D721Med (cell line): ENCODE measurements around the gene DCTN2.
A peak's percentile ranks its signal among the peaks of the same experiment; 100 is the strongest.

ENCODE experiments used
- DNase-seq: peaks from one replicate; pipeline ENCODE4 v3.0.0; 2011; ENCODE audit warnings: low spot score; ENCODE audit not compliant: insufficient read length
- FAIRE-seq: peaks from 2 replicates; lab custom pipeline; 2011; peaks lifted over from hg19 to GRCh38; lab: Jason Lieb, UNC
- TF ChIP-seq, protein P1 (sequence below): IDR thresholded peaks from 2 replicates; pipeline ENCODE4 v1.5.1; 2012; ENCODE audit warnings: mild to moderate bottlenecking, control low read depth; ENCODE audit not compliant: insufficient read depth; ENCODE audit errors: missing control alignments

The DCTN2 gene

DNA sequence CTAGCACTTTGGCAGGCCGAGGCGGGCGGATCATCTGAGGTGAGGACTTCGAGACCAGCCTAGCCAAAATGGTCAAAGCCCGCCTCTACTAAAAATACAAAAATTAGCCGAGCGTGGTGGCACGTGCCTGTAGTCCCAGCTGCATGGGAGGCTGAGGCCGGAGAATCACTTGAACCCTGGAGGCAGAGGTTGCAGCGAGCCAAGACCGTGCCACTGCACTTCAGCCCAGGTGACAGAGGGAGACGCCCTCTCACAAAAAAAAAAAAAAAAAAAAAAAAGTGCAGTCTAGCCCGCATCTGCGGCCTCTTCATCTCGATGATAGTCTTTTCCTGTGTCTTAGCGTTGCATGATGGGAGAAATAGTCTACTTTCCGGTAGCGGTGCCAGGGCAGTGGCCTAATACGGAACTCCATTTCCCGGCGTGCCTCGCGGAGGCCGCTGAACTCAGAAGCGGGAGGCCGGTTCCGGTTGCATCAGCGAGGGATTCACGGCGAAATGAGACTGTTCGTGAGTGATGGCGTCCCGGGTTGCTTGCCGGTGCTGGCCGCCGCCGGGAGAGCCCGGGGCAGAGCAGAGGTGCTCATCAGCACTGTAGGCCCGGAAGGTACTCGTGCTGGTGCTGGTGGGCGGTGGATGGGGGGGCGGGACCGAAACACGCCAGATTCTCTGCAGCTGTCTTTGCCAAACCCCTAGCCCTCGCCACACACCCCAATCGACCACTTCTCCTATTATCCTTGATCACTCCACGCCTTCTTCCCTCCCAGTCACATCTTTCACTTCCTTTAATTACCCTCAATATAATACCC, 59.2 kb downstream of the DCTN2 start, which contains the start of gene MARS1:
MARS1 (plus strand) TSS at position 472 of the 805 bp plus-strand sequence; CDS start at position 495, 23 bp downstream.
- peak; percentile 63 for DNase-seq
- TF ChIP-seq, protein P1, sequence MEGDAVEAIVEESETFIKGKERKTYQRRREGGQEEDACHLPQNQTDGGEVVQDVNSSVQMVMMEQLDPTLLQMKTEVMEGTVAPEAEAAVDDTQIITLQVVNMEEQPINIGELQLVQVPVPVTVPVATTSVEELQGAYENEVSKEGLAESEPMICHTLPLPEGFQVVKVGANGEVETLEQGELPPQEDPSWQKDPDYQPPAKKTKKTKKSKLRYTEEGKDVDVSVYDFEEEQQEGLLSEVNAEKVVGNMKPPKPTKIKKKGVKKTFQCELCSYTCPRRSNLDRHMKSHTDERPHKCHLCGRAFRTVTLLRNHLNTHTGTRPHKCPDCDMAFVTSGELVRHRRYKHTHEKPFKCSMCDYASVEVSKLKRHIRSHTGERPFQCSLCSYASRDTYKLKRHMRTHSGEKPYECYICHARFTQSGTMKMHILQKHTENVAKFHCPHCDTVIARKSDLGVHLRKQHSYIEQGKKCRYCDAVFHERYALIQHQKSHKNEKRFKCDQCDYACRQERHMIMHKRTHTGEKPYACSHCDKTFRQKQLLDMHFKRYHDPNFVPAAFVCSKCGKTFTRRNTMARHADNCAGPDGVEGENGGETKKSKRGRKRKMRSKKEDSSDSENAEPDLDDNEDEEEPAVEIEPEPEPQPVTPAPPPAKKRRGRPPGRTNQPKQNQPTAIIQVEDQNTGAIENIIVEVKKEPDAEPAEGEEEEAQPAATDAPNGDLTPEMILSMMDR = peak; percentile 31
- no peak for FAIRE-seq

DNA sequence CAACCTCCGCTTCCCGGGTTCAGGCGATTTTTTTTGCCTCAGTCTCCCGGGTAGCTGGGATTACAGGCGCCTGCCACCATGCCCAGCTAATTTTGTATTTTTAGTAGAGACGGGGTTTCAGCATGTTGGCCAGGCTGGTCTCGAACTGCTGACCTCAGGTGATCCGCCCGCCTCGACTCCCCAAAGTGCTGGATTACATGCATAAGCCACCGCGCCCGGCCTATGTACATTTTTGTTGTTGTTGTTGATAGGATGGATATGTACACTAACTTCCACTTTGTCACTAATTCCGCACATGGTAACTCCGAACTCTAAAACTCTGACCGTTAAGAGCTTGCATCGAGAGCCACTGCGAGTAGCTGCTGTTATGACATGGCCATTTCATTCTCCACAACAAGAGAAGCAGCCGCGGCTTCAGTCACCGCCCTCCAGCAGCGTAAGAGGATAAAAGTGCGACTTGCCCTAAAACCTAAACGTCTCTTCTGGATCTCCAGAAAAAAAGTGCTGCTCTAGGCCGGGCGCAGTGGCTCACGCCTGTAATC, 59.9 kb downstream of the DCTN2 start:
- TF ChIP-seq, protein P1 = no peak
- FAIRE-seq = no peak
- DNase-seq = no peak

DNA sequence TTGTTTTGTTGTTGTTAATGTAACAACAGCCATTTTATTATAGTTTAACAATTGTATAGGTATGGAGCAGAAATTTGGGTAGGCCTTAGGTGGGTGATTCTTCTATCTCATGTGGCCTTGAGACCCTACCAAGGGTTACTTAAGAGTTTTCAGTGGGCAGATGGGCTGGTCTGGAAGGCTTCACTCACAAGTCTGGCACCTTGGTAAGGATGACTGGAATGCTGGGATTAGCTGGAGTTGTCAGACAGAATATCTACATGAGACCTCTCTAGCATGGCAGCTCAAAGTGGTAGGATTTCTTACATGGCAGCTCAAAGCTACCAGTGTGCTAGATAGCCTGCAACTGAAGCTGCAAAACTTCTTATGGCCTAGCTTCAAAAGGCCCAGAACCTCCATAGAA, 61.3 kb downstream of the DCTN2 start:
- TF ChIP-seq, protein P1 = no peak
- DNase-seq (no peak), FAIRE-seq (no peak)

DNA sequence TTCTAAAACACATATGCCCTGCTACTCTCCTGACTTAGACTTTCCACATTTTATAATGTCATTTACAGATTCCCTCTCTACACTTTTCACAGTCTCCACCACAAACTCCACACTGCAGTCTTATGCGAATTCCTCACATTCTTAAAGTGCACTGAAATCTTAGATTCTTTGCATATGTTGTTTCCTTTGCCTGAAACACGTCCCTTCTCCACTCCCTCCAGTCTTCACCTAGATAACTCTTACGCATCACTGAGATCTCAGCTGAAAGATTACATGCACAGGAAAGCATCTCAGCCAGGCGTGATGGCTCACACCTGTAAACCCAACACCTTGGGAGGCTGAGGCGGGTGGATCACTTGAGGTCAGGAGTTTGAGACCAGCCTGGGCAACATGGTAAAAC, 63.5 kb downstream of the DCTN2 start:
- DNase-seq (no peak), FAIRE-seq (no peak)
- TF ChIP-seq, protein P1 = no peak

DNA sequence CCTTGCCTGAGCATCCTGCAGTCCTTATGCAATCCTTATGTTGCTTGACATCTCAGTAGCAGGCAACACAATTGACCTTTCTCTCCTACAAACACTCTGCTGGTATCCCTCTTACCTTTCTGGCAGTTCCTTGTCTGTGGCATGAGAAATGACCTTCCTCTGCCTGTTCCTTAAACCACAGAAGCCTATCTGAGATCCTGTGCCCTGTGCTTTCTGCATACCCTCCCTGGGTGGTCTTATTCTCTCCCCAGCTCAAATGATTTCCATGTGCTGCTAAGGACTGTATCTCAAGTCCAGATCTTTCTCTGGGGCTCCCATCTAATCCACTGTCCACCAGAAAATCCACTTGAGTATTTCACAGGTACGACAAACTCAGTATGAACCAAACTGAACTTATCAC, 65.3 kb downstream of the DCTN2 start:
- FAIRE-seq = no peak
- DNase-seq = no peak
- TF ChIP-seq, protein P1 = no peak
